GM18505 (cell line): Measurements from ENCODE around the gene HDGFL3.

Experiments used
- ATAC-seq: cut with Tn5 transposase; IDR thresholded peaks from one replicate; pipeline ENCODE4 v1.9.1; 2021; ENCODE audit not compliant: unreplicated experiment
- POLR2A ChIP-seq: IDR thresholded peaks from 4 replicates; pipeline ENCODE4 v1.6.1; 2011; ENCODE audit warnings: borderline replicate concordance; ENCODE audit not compliant: insufficient read depth, insufficient read length; ENCODE audit errors: extremely low read depth

The HDGFL3 gene

DNA sequence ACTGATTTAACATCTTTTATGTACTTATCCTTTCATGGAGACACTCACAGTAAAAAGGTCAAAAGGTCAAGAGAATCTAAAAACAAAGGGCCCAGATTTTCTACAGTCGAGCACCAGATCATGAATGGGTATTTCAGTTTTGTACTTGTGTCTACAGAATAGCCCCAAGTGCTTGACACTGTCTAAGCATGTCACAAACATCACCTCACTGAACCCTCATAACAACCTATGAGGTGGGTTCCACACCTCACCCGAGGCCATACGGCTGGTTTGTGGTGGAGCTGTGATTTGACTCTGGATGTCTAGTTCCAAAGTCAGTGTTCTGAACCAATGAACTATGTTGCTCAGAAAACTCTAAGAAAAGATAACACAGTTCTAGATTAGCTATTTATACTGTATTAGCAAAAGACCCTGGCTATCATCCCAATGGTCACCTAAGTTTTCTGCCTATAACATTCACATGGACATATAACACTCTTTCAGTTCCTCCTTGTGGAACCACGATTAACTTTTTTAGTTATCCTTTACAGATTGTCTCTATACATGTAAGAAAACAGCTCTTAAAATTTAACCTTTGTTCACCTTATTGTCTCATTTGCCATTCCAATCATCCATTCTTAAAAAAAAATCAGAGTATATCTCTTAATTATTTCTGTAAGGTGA lies 74.6 kb downstream of the HDGFL3 start:
- no peak for ATAC-seq
- no peak for TF ChIP-seq POLR2A

DNA sequence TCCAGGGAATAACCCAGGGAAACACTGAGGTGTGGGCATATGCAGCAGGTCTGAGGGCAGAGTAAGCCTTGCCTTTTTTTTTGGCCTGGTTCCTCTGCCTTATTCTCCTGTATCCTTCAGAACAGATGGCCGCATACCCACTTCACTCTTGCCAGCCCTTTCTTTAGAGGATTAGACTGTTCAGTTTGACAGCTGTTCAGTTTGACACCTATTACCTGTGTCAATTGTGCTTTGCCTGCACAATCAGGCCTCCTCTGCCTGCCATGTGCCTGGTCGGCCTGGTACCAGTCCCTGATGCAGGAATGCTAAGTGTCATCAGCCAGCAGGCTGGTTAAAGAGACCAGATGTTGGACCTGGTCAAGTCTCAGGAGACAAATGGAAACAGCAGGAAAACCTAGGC lies 77.8 kb downstream of the HDGFL3 start:
- TF ChIP-seq POLR2A: no peak

GRCh38 chr15:83127547-83128150 lies 80.0 kb downstream of the HDGFL3 start:
- no peak for ATAC-seq
- no peak for TF ChIP-seq POLR2A

More for the DNA sequence above, 77.8 kb downstream of the HDGFL3 start:
- ATAC-seq: no peak

- no peak for ATAC-seq
- TF ChIP-seq POLR2A: no peak
Observed at GRCh38 chr15:83123529-83123928, 84.1 kb downstream of the HDGFL3 start.

GRCh38 chr15:83119968-83120581 lies 87.5 kb downstream of the HDGFL3 start:
- no peak for TF ChIP-seq POLR2A
- ATAC-seq: no peak

- no peak for TF ChIP-seq POLR2A
- no peak for ATAC-seq
Observed at GRCh38 chr15:83118968-83119367, 88.7 kb downstream of the HDGFL3 start.

DNA sequence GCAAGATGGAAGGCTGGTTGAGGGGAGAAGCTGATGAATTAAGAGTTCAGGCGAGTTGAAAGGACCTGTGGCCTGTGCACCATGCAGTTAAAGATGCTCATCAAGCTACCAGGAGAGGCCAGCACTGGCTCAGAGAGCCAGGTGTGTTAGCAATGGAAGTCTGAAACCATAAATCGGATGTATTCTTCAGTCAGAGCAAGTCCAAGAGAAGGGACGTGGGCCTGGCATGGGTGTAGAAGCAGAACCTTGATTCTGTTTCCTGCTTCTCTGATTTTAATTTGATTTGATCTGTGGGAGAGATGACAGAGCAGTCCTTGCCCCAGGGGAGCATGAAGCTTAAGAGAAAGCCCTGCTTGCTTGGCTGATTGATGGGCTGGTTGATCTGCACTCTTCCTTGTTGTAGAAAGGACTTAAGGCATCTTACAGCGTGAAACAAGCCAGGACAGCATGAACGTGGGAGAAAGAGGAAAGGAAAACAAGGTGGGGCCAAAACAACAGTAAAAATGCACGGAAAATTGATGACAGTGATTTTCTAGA lies 89.3 kb downstream of the HDGFL3 start:
- no peak for TF ChIP-seq POLR2A
- no peak for ATAC-seq

DNA sequence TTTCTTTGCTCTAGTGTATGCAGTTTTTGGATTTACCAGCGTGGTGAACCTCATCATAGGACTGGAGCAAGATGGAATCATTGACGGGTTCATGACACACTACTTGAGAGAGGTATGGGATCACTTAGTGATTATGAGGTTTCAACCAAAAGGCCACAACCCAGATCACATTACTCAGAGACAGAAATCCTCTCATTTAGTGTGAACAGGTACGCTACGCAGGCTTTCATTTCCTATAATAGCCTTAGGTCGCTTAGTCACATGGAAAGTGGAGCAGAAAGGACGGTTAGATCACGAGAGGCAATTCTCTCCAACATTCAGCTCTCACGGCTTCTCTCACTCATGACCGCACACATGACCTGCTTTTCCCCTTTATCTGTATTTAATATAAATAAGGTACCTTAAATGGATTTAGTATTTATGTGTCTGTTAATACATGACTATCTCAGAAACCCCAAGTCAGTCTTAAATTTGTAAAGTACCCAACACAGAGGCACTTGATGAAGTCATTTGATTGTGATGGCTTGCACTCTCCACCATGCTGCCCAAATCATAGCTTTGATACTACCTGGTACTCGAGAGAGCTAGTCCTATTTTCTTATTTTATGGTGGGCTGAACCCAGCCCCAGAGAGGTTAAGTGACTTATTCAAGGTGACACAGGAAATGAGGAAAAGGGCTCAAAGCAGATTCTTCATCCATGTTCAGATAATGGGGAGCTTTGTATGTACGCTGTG lies 91.6 kb downstream of the HDGFL3 start:
- peak; percentile 51 for ATAC-seq
- TF ChIP-seq POLR2A: no peak

DNA sequence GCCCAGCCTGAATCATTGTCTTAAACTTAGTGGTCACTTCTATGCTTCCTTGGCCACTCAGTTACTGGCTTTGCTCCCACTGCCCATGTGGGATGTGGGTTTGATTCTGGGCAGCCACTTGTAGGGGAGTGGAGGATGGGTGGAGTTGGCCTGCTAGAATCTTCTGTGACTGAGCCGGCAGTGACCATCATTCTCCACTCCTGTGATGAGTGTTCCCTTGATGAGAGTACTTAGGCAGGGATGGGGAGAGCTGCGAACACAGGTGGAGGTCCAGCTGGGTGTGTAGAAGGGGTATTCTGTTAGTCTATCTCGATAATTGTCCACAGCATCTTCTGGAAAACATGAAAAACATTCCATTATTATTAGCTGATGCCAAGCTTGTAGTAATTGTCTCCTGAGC lies 92.2 kb downstream of the HDGFL3 start:
- TF ChIP-seq POLR2A: no peak

GRCh38 chr15:83114856-83115255 lies 92.8 kb downstream of the HDGFL3 start:
- ATAC-seq: no peak
- no peak for TF ChIP-seq POLR2A

More for the DNA sequence above, 92.2 kb downstream of the HDGFL3 start:
- no peak for ATAC-seq

DNA sequence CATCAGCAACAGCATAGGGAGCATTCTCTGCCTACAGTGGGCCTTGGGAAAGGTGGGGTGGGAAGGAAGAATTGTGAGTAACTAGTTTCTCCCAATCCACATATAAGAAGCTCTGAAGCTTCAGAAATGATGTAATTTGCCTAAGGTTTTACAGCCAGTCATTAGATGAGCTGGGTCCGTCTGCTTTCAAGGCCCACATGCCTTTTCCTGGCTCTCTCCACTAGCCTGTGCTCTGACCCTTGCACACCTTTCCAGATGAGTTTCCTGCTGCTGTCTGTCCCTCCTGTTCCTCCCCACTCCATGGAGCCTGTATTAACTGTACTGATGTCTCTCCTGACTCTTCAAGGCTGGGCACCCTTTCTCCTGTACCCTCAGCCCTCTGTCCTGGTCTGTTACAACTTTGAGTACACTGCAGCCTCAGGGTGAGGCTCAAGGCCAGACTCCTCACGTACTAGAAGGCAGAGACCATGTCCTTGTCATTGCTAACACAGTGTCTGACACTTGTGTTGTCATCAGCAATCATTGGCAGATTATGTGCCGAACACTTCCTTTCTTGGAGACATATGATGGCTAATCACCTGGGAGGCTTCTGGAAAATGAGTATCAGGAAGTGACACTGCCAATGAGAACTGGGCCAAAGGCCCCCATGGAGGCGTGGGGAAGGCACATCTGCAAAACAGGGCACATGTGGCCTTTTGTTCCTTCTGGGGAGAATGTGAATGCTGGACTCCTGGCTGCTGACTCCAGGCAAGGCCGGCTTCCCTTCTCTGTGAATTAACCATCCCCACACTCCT lies 93.5 kb downstream of the HDGFL3 start:
- no peak for ATAC-seq
- no peak for TF ChIP-seq POLR2A

DNA sequence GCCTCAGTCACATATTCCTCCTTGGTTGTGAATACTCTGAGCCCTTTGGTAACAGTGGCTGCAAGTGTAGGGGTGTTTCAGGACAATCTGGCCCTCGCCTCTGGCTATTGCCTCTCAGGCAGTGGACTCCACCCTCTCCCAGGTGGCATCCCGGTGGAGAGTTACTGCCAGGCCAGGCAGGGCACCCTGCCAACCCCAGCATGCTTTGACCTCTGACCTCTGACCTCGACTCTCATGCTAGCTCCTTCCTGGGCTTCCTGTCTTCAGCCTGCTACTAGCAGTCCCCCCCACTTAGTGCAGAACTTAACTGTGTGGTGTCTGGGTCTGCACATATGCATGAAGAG lies 94.7 kb downstream of the HDGFL3 start:
- no peak for TF ChIP-seq POLR2A
- no peak for ATAC-seq
